Measurements from ENCODE around the gene ARL14EP.

The ARL14EP gene

DNA sequence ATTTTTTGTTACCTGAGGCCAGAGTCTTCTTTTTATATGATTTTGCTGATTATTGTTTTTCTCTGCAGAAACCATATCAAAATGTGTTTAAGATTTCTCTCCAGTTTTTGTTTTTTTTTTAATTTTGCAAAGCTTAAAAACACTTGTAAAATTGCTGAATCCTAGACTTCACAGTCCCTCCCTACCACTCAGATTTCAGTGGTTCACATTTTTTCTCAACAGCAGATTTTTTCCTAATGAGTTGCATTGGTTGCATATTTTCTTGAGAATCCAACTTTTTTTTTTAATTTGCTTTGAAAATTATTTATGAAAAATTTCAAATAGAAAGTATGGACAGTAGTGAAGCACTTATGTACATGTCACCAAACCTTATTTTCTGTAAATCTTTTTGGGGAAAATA, 5.8 kb downstream of the ARL14EP start:
- no peak for DNase-seq (ENCODE audit: low read depth)

DNA sequence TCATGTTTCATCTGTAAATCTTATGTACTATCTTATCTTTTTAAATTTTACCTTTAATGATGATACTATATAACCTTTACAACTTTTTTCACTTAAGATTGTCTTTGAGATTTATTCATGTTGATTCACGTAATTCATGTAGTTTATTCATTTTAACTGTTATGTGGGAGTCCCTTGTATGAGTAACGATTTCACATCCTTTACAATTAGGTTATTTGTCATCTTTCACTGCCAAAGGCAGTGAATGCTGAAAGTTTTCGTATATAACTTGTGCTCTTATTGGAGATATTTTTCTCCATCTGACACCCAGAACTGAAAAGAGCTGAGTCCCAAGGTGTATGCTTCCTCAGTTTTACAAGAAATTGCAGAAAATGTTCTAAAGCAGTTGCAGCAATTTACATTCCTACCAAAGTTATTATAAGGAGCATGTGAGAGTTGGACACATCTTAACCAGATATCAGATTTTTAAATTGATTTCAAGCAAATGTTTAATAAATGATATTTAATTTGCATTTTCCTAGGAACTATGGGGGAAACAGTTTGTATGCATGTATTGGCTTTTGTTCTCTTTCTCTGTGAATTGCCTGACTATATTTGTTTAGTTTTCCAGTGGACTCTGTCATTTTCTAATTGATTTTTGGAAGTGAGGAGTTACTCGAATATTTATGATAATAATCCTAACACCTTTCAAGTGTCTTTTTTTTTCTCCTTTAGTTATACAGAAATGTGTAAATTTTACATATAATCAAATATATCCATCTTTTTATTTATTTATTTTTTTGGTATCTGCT, 6.4 kb downstream of the ARL14EP start:
- DNase-seq (ENCODE audit: low read depth) = no peak

DNA sequence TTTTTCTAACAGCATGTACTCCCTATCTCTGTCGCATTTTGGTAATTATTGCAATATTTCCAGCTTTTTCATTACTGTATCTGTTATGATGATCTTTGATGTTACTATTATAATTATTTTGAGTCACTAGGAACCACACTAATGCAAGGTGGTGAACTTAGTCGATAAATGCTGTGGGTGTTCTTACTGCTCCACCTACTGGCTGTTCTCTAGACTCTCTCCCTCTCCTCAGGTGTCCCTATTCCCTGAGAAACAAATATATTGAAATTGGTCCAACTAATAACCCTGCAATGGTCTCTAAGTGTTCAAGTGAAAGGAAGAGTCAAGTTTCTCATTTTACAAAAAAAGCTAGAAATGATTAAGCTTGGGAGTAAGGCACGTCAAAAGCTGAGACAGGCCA, 10.5 kb downstream of the ARL14EP start:
- no peak for DNase-seq (ENCODE audit: low read depth)

DNA sequence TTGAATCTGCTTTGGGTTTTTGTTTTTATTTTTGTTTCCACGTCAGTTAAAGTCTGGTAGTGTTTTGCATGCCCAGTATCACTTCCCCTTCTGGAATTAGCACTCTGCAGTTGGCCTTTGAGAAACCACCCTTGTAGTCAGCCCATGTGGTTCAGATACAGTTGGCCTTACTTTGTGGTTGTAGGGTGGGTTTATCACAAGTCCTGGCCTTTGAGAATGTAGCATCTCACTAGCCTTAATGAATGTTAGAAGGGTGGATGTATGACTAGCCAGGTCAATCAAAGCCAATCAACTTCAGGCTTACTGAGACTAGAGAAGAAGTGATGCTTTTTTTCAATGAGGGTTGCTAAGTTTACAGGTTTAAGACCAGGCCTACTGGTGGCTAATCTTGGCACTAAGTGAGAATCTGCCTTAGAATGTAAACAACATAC, 19.8 kb downstream of the ARL14EP start:
- DNase-seq (ENCODE audit: low read depth) = no peak

DNA sequence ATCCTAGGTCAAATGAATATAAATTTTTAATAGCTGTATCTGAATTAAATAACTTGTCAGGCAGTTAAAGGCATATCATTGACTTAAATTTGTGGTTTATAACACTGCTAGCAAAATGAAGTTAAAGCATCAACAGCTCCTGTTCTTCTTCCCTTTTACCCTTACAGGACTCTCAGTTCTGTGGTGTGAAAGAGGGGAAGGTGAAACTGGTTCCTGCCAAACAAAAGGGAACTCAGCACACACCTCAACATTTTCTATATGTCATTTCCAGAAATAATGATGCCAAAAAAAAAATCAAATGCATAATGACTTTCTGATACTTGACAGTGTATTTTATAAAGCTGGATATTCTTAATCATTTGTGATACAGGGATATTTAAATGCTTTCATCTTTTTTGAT, 21.2 kb downstream of the ARL14EP start:
- DNase-seq (ENCODE audit: low read depth) = no peak

DNA sequence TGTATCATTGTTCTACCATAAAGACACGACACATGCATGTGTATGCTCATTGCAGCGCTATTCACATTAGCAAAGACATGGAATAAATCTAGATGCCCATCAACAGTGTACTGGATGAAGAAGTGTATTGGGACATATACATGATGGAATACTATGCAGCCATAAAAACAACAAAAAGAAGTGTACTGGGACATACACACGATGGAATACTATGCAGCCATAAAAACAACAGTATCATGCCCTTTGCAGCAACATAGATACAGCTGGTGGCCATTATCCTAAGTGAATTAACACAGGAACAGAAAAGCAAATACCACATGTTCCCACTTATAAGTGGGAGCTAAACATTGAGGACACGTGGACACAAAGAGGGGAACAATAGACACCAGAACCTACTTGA, 22.7 kb downstream of the ARL14EP start:
- no peak for DNase-seq (ENCODE audit: low read depth)

DNA sequence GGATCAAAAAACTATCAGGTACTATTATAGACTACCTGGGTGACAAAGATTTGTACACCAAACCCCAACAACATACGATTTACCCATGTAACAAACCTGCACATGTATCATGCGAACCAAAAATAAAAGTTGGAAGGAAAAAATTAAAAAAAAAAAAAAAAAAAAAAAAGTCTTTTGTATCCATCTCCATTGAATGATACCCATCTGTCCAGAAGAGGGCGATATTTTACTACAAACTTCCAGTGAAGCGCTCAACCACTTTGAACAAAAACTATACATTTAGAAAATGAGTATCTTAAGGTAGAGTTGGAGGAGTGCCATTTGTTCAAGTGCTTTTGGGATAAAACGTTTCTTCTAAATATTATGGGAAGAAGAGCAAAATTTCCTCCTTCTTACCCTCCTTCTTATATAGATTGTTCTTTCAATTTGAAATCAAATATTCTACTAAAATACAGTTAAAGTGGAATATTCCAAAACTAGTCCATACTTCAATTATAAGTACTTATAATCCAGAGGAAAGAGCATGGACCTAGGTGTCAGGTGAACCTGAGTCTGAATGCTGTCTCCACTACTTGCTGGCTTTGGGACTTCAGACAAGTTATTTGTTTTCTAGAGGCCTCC, 23.3 kb downstream of the ARL14EP start:
- DNase-seq (ENCODE audit: low read depth) = no peak

DNA sequence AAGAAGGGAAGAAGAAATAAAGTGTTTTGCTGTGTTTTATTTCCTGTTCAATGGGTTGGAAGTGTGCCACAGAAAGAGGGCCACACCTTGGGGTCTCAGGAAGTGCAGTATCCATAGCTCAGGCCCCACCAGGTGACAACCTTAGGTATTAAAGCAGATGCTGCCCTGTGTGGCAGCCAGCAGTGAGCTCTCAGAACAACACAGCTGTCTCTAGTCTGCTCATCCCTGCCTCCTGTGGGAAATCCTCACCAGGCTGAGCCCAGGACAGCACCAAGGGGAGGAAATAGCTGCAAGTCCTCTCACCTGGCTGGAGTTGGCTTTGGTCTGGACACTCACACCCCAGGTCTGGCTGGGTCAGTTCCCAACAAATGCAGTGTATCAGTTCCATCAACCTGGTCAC, 25.1 kb downstream of the ARL14EP start:
- DNase-seq (ENCODE audit: low read depth) = no peak

DNA sequence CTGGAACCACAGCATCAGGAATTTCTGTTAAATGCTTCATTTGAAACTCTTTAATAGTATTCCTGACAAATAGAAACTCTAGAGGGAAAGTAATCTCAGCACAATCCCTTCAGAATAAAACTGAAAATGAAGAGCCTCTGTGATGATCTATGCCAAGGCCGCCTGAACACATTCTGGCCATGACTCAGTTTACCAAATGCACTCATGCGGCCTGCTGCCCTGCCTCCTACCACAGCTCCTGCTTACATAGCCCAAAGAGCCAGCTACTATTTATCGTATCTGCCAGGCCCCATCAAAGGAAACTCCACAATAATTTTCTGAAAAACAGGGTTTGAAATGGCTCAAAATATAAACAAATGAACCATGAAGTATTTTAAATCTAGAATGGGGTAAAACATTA, 27.0 kb downstream of the ARL14EP start:
- DNase-seq (ENCODE audit: low read depth) = no peak

DNA sequence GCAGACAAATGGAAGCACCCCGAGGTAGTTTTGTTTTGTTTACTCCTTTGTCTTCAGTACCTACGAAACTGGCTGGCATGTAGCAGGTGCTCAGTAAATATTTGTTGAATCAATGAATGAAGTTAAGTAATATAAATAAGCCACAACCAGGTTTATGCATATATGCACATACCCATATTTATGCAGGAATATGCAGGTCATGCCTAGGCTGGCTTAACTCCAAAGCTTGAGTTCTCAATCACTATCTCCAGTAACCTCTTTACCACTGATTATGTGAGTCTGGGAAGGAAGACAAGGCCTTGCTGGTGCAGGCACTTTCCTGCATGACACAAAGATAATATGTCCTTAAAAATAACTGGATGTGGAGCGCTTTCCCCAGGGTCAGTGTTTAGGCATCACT, 27.5 kb downstream of the ARL14EP start:
- no peak for DNase-seq (ENCODE audit: low read depth)

DNA sequence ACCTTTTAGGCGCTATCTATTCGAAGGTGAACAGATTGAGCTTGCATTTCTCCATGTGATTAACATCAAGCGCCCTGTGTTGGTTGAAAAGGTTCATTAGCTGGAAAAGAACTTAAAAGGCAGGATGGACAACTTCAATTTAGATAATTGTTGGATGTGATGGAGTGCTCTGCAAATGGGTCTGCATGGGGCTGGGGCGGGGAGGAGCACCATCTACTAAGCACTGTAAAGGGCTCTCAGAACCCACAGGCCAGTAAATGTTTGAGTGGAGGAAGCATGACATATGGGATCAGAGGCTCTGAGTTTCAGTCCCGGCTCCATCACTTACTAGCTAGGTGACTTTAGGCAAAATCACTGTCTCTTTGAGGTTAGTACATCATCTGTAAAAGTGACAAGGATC, 28.2 kb downstream of the ARL14EP start:
- no peak for DNase-seq (ENCODE audit: low read depth)

DNA sequence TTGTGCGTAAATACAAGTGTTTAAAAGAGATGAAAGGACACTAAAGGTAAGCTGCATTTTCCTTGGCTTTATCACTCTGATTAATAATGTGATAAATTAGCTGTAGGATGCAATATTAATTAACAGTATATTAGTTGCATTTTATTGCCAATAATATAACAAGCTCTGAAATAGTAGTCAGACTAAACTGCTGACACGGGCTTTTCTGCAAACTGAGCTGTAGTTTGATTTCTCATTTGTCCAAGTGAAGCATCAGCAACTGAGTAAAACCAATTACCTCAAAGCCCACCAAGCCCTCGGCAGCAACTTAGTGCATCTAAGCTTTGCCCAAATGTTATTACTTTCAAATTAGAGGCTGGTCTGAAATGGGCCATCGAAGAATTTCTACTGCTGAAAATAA, 33.5 kb downstream of the ARL14EP start:
- no peak for DNase-seq (ENCODE audit: low read depth)

DNA sequence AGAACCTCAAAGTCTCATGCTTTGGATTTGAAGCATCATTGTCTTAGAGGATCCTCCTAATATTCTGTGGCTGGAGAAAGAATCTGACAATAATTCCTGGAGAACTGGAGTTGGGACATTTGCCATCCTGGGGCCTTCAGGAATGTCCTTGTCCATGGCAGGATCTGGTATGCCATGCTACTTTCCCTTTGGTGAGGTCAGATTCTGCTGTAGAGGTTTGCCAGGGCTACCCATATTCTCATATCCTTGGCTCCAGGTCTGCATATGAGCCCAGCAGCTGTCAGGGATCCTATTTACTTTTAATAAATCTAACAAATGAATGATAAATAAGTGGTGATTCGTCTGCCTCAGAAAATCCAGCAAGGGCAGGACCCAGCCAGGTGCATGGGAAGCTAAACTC, 35.0 kb downstream of the ARL14EP start:
- DNase-seq (ENCODE audit: low read depth) = no peak

DNA sequence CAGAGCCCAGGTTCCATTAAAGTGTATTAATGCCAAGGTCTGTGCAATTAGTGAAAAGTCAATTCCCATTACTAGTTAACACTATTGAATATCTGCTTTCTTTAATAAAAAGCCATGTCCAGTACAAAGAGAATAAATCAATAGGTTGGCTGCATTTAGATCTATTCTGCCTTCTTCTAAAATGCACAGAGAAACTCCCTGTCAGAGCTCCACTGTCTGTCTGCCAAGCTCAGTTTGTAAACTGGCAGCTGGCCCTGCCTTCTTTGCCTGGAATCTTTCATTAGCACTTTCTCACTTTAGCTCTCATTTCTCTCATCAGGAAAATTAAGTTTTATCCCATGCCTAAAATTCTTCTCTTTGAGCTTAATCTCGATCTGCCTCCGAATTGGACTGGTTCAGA, 35.6 kb downstream of the ARL14EP start:
- no peak for DNase-seq (ENCODE audit: low read depth)

DNA sequence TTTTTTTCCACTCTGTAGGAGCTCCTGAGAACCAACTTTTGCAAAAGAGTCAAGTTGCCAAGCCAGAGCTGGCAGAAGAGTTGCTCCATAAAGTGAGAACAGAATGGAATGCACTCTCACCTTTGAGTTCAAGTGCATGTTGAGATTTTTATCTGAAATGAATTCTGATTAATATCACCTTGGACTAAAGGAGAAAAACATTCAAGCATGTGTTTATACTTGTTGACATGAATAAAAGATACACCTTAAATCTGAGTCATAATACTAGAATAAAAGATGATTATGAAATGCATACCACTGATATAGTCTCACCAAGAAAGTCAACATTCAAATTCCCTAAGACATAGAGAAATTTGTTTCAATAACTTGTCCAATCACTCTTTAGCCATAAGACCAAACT, 37.8 kb downstream of the ARL14EP start:
- DNase-seq (ENCODE audit: low read depth) = no peak

DNA sequence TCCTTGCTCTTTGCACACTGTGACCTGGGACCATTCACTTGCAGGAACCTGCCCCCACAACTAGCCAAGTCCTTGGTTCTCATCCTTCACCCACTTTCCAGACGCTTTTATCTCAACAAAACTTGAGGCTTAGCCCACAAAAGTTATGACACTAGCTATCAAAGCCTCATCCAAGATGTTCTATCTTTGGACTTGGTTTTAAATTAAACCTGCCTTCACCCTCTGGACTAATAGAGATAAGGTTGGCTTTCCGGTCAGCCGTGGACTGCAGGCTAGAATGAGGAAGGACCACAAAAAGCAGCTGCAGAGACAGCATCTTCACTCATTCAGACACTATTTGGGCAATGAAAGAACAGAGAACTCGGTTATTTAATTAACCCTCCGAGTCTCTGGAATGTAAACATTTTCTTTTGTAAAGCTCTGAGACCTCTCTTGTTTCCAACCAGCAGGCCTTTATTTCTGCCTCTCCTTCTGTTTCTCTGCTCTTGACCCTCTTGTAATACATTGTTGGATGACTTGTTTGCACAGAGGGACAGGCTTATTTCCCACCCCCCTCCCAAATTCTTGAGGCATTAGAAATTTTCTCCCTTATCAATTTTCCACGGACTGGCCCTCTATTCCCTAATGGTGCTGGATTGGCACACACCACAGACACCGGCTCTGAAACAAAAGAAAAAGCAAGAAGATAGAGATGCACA, 41.4 kb downstream of the ARL14EP start:
- DNase-seq (ENCODE audit: low read depth) = peak; percentile 63

DNA sequence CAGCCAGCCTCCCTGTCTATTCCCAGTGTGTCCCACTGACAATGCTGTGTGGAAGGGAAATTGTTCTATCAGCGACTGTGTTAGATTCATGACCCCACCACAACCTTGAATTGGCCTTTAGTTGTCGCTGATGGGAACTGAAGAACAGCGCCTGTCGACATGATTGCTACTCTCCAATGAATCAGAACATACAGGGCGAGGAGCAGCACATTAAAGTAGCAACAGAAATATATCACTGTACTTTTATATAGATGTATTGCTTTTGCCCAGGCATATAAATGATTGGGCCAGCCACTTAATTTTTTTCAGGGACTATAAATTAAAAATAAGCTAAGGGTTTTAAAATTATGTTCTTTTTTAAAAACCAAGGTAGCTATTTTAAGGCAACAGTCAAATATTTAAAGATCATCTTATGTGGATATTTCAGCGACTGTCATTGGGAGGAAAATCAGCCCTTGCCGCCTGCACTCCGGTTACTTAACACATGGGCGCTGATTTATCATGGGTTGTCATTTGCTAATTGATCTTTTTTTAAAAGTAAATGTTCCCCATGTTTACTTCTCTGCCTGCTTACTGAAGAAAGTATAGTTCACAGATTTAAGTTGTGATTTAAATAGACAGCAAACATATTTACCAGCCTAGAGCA, 42.1 kb downstream of the ARL14EP start:
- no peak for DNase-seq (ENCODE audit: low read depth)

DNA sequence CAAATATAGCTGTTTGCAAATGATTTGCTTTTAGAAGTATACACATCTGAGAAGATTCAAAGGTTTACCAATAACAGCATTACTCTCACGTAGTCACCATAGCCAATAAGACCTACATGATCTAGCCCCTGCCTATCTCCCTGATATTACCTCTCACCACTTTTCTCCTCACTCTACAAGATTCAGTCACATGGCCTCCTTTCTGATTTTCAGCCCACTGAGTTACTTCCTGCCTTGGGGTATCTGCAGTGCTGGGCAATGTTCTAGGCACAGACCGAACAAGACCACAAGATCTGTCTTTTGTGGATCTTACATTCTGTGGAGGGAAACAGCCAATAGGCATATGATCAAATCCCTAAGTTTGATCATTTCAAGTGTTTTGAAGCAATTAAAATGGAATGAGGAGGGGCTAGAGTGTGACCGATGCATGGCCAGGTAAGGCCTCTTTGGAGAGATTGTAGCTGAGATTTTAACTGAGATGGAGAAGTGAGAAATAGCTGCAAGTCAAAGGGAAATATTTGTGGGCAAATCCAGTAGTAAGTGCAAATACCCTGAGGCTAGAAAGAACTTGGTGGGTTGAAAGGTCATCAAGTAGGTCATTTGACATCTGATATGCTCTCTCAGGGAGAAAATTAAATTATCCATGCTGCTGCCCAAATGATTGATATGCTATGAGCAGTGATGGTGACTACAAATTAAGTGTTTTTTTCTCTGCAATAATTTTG, 43.1 kb downstream of the ARL14EP start:
- no peak for DNase-seq (ENCODE audit: low read depth)

DNA sequence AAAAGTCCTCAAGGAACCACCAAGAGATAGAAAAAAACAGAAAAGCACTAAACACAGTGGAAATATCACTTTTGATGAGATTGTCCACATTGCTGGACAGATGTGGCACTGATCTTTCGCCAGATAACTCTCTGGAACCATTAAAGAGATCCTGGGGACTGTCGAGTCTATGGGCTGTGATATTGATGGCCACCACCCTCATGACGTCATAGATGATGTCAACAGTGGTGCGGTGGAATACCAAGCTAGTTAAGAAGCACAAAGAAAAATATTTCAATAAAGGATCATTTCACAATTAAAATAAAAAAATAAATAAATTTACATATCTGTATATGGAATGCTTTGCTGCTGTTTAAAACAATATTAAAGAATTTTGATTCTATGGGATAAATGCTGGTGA, 45.5 kb downstream of the ARL14EP start:
- no peak for DNase-seq (ENCODE audit: low read depth)

DNA sequence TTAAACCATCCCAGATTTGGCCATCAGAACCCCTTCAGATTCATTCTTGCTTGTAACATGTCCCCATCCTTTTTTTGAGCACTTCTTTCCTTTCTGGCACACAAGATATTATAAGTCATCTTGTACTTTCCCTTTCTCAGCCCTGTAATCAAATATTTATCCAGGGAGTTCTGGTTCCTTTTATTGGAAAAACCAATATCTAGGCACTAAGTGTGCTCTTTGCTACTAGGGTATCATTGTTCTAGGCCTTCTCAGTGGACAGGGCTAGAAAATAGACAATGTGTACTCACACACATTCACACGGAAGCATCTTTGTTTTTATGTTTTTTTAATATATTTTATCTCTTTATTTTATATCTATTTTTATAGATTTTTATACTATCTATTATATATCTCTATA, 47.3 kb downstream of the ARL14EP start:
- no peak for DNase-seq (ENCODE audit: low read depth)

DNA sequence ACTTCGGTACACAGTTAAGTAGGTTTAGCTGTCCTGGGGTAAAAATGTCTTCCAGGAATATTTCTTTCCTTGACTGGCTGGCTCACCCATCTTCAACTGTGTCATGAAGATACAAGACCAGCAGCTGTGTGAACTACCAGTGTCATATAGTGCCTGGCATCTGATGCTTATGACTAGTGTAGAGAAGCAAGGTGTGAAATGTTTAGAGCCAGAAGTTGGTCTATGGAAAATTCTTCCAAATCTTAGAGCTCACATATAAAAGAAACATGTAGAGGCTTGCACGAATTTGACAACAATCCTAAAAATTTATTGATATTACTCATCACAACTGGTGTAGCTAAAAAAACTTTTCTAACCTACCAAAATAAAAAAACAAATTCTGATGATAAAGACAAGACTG, 54.4 kb downstream of the ARL14EP start:
- no peak for DNase-seq (ENCODE audit: low read depth)

DNA sequence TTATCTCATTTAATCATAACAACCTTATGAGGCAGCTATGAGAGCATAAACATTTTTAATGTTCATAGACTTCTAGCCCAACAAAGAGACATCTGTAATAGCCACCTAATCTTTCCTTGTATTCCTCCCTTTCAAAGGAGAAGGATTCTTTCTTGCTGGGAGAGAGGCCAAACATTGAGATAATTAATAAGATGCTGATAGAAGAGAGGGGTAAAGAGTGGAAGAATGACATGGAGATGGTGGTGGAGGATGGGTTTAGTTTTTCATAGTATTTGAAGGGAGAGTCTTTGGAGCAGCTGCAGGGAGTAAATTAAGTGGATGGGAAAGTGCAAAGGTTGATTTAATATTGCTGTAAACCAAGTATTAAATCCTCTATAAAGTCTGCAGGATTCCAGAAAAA, 57.9 kb downstream of the ARL14EP start:
- no peak for DNase-seq (ENCODE audit: low read depth)
